GM11168 (cell line): Measurements from ENCODE around the gene KLHL3.
"Not testable (repeated sequence)": the region's sequence is repeated elsewhere in the genome, so short reads cannot be mapped to it uniquely, and the experiment has no call there.

Experiments used
- in situ Hi-C: fragments of 300-500 bp; cut with MboI; formaldehyde crosslinking; loops from one replicate; pipeline ENCODE4 v1.12.0; 2022; ENCODE audit warnings: low sequenced_read_pairs; ENCODE audit not compliant: unreplicated experiment

The KLHL3 gene, protein sequence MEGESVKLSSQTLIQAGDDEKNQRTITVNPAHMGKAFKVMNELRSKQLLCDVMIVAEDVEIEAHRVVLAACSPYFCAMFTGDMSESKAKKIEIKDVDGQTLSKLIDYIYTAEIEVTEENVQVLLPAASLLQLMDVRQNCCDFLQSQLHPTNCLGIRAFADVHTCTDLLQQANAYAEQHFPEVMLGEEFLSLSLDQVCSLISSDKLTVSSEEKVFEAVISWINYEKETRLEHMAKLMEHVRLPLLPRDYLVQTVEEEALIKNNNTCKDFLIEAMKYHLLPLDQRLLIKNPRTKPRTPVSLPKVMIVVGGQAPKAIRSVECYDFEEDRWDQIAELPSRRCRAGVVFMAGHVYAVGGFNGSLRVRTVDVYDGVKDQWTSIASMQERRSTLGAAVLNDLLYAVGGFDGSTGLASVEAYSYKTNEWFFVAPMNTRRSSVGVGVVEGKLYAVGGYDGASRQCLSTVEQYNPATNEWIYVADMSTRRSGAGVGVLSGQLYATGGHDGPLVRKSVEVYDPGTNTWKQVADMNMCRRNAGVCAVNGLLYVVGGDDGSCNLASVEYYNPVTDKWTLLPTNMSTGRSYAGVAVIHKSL

DNA sequence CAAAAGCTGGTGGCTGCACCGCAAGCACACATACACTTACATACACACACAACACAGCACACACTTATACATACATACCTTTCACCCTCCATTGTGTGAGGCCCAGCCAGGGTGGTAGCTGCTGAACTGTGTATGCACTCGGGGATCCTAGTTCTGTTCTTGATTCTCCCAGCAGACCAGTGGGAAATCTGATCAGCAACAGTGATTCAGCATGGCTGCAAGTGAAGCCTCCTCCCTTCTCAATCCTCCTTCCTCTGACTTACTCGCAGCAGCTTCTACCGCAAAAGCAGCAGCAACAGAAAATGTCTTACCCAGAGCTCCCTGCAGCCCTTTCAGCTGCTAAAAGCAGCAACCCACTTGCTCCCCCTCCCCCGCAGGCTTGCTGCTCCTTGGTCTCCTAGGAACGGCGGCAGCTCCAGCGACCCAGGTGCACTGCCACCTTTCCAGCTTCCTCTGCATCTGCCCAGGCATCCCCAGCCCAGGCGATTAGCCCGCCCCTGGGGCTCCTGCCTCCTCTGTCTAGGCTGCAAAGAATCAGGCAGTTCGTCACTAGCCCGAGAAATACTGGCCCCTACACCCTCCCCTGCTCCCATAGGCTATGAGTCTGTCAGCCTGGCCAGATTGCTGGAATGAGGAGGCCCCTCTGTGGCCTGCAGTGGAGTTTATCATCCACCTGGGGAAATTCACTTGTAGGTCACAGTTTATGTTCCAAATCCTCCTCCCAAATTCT is at the start of gene KLHL3:
KLHL3 (minus strand) TSS at position 535 of the 730 bp plus-strand sequence; CDS start at position 92, 443 bp downstream.
- in situ Hi-C loops, result no loop called here

DNA sequence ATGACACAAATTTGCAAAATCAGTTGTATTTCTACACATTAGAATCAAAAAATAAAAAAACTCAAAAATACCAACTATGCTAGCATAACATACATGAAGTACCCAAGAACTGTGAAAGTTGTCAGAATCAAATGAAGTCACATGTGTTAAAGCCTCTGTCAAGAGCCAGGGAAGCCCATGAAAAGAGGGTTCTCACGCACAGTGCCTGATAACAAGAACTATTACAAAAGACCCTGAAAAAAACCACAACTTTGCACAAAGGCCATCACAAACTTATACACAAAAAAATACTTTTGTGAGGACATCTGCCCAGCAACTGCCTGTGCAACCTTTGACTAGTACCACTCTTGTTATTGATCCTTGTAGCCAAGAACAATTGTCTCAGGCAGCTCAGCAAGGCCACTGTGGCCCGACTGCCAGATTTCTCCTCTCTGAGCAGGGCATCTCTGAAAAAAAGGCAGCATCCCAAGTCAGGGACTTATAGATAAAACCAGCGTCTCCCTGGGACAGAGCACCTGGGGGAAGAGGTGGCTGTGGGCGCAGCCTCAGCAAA is 47.2 kb upstream of the KLHL3 start:
- in situ Hi-C loops, result no loop called here

DNA sequence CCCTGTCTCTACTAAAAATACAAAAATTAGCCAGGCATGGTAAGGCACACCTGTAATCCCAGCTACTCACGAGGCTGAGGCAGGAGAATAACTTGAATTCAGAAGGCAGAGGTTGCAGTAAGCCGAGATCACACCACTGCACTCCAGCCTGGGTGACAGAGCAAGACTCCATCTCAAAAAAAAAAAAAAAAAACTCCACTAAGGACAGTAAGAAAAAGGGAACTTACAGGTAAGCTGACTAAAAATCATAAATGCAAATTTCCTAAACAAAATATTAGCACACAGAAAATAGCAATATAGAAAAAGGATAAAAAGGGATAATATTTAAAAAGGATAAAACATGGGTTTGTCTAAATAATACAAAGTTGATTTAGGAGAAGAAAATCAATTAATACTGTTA is 46.2 kb upstream of the KLHL3 start:
- in situ Hi-C loops, result no loop called here

DNA sequence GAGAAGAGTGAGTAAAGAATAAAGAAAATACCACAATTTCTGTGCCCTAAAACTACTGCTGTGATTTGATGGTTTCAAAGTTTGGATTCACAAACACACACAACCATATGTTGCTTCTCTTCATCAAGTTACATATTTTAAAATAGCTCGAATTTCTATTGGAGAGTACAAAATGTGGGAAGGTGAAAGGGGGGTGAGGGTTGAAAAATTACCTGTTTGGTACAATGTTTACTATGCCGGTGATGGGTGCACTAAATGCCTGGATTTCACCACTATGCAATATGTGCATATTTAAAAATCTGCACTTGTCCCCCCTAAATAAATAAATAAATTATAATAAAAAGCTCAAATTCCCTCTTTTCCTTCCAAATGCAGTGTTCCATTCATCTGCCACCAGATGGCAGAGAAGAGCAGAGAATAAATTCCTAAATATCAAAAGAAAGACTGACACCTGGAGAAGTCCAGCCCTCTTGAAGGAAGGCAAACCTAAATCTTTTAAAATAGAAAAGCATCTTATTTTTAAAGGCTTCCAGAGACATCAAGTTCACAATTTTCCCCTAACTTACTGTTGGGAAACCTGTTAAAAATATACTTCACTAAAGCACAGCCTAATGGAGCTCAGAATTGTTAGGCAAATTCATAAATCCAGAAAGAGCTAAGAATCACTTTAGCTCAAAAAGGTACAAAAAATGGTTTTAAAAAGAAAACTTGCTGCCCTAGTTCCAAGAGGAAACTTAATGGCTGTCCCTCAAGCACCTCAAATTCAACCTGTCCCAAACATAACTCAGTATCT is 43.1 kb upstream of the KLHL3 start:
- in situ Hi-C loops, result no loop called here

DNA sequence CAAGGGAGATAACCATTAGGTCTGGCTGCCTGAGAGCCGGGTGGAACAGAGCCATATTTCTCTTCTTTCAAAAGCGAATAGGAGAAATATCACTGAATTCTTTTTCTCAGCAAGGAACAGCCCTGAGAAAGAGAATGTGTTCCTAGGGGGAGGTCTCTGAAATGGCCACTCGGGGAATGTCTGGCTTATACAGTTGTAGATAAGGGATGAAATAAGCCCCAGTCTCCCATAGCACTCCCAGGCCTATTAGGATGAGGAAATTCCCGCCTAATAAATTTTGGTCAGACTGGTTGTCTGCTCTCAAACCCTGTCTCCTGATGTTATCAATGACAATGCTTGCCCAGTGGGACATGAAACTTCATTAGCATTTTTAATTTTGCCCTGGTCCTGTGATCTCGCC is 32.0 kb upstream of the KLHL3 start:
- in situ Hi-C loops, result not testable (repeated sequence)

DNA sequence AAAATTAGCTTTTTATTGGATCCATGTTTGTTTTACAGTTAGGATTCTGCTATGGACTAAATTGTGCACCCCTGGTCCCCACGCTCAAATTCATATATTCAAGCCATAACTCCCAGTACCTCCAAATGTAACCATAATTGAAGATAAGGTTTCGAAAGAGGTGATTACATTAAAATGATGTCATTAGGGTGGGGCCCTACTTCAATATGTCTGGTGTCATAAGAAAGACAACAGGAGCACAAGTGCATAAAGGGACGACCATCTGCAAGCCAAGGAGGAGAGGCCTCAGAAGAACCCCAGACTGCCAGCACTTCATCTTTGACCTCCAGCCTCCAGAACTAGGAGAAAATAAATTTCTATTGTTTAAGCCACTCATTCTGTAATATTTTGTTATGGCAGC is 25.7 kb upstream of the KLHL3 start:
- in situ Hi-C loops, result no loop called here

DNA sequence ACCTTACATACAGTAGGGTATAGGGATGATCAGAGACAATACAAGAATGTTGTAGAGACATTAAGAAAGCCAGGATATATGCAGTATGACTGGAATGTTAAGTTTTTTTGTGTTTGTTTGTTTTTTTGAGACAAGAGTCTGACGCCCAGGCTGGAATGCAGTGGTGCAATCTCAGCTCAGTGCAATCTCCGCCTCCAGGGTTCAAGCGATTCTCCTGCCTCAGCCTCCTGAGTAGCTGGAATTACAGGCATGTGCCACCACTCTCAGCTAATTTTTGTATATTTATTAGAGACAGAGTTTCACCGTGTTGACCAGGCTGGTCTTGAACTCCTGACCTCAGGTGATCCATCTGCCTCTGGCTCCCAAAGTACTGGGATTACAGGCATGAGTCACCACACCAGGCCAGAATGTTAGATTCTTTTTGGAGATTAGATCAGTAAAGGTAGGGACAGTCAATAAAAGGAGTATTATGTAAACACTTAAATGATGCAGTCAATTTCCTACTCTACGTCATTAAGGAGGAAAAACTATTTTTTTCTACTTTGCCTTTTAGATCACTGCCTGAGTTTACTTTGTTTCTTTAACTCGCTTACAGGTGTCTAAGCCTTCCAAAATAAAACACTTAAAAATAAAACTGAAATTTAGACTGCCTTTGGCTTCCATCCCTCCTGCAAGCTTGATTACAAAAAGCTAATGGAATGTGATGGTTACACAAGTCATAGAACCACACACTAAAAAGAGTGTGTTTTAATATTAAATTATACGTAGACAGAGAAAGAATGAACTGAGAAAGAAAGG is 25.0 kb upstream of the KLHL3 start:
- in situ Hi-C loops, result no loop called here

DNA sequence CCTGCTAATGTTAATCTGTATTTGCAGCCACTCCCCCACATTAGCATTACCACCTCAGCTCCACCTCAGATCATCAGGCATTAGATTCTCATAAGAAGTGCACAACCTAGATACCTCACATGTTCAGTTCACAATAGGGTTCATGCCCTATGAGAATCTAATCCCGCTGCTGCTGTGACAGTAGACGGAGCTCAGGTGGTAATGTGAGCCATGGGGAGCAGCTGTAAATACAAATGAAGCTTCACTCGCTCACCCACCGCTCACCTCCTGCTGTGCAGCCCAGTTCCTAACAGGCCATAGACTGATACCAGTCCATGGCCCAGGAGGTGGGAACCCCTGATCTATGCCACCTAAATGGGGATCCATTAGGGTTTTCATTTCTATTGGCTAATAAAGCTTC is 24.4 kb upstream of the KLHL3 start:
- in situ Hi-C loops, result no loop called here

DNA sequence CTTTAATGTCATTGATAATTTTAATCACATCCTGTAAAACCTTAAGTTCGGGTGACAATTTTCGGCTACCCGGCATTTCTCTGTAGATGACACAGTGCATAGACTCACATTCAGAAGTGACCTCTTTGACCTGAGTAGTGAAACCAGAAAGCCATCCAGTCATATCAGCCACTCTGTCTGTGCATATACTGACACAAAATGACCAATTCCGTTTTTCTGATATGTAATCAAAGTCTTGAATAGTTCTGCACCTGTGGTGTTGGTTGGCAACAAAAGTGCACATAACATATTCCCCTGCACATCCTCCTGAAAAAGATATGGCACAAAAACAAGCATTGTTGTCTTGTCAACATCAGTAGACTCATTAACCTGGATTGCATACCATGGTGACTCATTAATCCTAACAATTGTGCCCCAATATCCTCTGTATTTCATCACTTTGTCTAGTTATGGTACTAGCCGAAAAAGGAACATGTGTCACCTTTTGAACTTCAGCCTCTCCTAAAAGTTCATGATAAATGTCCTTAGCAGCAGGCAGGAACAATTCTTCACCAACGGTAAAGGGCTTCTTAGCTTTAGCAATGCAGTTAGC is 22.9 kb upstream of the KLHL3 start:
- in situ Hi-C loops, result no loop called here

DNA sequence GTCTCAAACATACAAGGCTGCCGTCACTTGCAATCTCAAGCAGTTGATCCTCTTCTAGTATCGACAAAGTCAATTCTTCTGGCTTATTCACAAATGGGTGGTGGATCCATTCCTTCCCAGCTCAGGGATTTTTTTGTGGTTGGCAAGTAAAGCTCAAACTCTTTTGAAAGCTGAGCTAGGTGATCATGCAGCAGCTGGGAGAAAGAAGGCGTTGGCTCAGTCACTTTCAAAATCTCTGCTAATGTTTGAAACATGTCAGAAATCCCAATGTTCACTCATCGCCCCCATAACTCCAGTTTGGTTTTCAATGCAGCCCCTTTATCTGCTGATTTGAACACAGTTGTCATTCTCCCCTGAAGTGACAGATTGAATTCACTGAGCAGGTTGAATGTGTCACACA is 22.2 kb upstream of the KLHL3 start:
- in situ Hi-C loops, result no loop called here

DNA sequence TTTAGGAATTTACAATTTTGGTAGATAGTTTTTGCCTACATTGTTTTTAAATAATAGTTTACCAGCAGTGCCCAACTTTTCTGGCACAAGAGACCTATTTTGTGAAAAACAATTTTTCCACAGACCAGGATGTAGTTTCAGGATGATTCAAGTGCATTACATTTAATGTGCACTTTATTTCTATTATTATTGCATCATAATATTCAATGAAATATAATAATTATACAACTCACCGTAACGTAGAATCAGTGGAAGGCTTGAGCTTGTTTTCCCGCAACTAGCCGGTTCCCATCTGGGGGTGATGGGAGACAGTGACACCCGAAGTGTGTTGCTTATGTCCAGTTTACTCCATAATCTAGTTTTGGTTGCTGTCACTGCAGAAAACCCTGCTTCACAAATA is 21.7 kb upstream of the KLHL3 start:
- in situ Hi-C loops, result no loop called here

DNA sequence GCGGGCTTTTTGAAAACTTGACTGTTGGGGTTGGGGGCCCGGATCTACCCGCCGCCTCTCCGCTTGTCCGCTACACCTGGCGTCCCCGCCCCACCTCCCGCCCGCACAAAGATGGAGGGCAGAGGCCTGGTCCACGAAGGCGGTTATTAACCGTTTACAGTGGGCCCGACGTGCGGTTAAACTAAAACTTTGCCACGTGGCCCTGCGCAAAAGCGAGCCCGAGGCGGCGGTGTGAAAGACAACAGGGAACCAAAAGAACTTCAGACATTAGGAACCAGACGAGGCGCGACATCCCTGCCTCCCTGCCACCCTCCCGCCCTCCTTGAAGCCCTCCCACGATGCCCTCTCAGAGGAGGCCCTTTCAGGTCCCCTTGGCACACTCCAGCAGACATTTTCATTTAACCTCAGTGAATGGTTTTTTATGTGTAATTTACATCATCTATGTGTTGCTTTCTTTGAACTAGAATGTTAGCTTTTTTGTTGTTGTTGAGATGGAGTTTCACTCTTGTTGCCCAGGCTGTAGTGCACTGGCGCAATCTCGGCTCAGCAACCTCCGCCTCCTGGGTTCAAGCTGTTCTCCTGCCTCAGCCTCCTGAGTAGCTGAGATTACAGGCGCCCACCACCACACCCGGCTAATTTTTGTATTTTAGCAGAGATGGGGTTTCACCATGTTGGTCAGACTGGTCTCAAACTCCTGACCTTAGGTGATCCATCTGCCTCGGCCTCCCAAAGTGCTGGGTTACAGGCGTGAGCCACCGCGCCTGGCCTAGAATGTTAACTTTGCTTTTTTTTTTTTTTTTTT is 19.3 kb upstream of the KLHL3 start:
- in situ Hi-C loops, result no loop called here

DNA sequence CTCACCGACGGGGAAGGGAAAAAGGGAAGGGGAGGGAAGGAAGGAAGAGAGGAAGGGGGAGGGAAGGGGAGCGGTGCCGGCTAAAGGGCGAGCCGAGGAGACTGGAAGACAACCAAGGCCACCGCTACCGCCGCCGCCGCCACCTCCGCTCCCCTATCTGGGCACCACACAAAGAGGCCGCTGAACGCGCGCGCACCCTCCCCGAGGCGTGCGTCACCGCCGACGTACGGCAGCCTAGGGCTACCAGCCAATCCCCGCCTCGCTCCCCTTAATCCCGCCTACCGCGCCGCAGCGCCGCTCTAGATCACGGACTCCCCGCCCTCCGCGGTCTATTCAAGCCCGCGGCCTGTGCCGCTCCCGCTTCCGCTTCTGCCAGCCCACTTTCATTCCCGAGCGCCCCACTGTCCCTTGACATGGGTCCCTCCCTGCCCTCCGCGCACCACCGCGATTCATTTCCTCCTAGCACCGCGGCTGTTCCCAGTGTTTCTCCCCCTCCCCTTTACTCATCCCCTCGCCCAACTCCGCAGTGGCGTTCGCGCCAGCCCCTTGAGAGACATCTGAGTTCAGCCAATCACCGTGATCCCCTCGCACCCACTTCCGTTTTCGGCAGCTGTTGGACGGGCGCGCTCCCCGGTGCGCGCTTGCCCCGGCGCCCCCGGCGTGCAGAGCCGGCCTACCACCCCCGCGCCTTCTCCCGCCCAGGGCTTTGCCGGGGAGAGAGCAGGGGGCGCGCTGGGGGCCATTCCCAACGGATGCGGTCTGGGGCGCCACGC is 18.5 kb upstream of the KLHL3 start, which contains the start of gene HNRNPA0:
HNRNPA0 (minus strand) TSS at position 176 of the 773 bp plus-strand sequence. CDS start 297 bp downstream, outside the sequence.
- in situ Hi-C loops, result no loop called here

DNA sequence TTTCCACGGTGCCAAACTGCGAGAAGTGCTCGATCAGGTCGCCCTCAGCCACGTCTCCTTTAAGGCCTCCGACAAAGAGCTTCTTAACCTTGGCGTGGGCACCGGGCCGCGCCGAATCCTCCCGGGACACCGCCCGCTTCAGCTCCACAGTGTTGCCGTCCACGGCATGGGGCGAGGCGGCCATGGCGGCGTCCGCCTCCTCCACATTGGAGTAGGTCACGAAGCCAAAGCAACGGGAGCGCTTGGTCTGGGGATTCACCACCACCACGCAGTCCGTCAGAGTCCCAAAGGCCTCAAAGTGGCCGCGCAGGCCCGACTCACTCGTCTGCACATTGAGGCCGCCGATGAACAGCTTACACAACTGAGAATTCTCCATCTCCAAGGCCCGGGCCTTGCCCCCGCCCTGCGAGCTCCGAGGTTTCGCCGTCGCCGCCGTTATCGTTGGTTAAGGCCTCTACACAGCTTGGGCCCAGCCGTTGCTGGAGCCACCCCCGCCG is 17.9 kb upstream of the KLHL3 start:
- in situ Hi-C loops, result no loop called here

DNA sequence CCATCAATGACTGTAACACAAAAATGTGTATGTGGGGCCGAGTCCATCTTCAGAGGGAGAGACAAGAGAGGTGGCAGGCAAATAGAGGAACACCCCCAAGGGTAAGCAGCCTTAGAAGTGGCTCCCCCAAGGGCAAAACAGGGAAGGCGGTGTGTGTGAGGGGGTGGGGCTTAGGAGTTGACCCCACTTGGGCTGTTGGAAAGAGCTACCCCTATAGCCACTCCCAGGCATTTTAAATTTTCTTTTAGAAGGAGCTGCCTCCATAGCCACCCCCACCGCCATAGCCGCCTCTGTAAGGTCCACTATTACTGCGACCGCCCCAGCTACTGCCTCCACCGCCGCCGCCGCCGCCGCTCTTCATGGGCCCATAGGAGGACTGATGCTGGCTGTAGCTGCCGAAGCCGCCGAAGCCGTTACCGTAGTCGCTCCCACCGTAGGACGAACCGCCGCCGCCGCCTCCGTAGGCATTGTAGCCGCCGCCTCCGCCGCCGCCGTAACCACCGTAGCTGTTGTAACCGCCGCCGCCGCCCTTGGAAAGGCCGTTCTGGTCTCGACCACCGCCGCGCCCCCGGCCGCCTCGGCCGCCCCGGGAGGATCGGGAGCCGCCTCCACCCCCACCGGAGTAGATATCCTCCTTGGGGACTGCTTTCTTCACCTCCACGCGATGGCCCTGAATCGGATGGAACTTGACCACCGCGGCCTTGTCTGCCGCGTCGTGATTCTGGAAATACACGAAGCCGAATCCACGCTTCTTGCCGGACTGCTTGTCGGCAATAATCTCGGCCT is 17.2 kb upstream of the KLHL3 start:
- in situ Hi-C loops, result no loop called here

DNA sequence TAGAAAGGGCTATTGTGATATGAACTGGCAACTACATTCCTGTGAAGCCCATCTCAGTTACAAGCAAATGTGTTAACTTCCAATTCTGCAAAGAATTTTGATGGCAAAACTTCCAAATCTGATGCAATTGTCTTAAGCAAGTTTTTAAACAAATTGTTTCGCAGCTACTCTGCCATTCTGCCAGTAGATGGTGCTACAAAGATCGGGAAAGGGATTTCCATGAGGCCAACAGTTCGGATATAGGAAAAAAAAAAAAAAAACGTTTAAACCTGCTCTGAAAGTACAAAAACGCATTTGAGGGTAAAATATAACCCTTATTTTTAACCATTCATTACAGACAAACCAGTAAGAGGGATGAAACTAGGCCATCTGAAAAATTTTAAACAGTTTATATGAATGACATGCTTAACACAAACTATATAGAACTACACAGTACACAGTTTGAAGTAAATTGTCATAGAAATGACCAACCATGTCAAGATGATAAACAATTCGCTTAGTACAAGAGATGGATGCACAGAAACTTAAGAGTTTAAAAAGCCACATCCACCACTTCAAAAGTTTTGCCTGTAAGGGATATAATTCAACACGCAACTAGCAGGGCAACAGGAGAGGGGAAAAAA is 16.1 kb upstream of the KLHL3 start:
- in situ Hi-C loops, result no loop called here
